CD14-positive monocyte (primary cell): Measurements from ENCODE around the gene KCNJ6. TPM values are rescaled to one million over a fixed set of nuclear protein-coding genes. Genes with fewer than 3 reads are reported as not detected.

Experiments
- DNase-seq, 3 donors: peaks; one replicate each; pipeline ENCODE4 v3.0.0-alpha.2; 2011 to 2022
- H2AFZ ChIP-seq: 2 replicates; pipeline ENCODE4 v1.6.0; 2012; ENCODE audit warnings: mild to moderate bottlenecking, low read depth, low read length, inconsistent platforms; ENCODE audit not compliant: insufficient read depth, poor library complexity, severe bottlenecking
- H3K27ac ChIP-seq, 2 donors: 1 replicate in 1 of 2; 2 replicates in 1 of 2; pipeline ENCODE4 v1.5.1; 2012 to 2013; ENCODE audit warnings: low read length in 2 of 2, control low read depth in 1 of 2, inconsistent platforms in 1 of 2, low read depth in 1 of 2, mild to moderate bottlenecking in 1 of 2
- H3K27me3 ChIP-seq, 2 donors: one replicate each; pipeline versions ENCODE4 v1.6.0 to v1.6.1; 2011 to 2013; ENCODE audit warnings: low read length in 2 of 2; ENCODE audit not compliant: control insufficient read depth in 2 of 2, insufficient read depth in 2 of 2
- H3K36me3 ChIP-seq, 2 donors: replicated peaks in 1 of 2; 1 replicate in 1 of 2; 2 replicates in 1 of 2; pipeline versions ENCODE4 v1.5.1 to v1.6.1; 2012 to 2013; ENCODE audit warnings: low read length in 2 of 2, control low read depth in 1 of 2, inconsistent platforms in 1 of 2, mild to moderate bottlenecking in 1 of 2; ENCODE audit not compliant: insufficient read depth in 2 of 2, control insufficient read depth in 1 of 2
- H3K4me1 ChIP-seq, 2 donors: 1 replicate in 1 of 2; 2 replicates in 1 of 2; pipeline versions ENCODE4 v1.5.1 to v1.6.1; 2012 to 2013; ENCODE audit warnings: low read length in 2 of 2, control low read depth in 1 of 2, inconsistent platforms in 1 of 2, mild to moderate bottlenecking in 1 of 2, moderate library complexity in 1 of 2; ENCODE audit not compliant: insufficient read depth in 2 of 2, control insufficient read depth in 1 of 2
- H3K4me2 ChIP-seq: replicated peaks from 2 replicates; pipeline ENCODE3; 2012; ENCODE audit warnings: low read length, moderate library complexity, mild to moderate bottlenecking; ENCODE audit not compliant: poor library complexity, severe bottlenecking; ENCODE audit errors: extremely low read depth
- H3K4me3 ChIP-seq, 3 experiments: fragments of 200-600 bp in 1 of 3; sonication (generic) in 1 of 3; replicated peaks in 1 of 3; 1 replicate in 2 of 3; 2 replicates in 1 of 3; pipeline ENCODE4 v1.5.1; 2011 to 2013; ENCODE audit warnings: low read length in 3 of 3, mild to moderate bottlenecking in 3 of 3, control low read depth in 2 of 3, low read depth in 2 of 3, inconsistent platforms in 1 of 3, moderate library complexity in 1 of 3
- H3K79me2 ChIP-seq: 2 replicates; pipeline ENCODE4 v1.6.0; 2012; ENCODE audit warnings: mild to moderate bottlenecking, control low read depth, inconsistent platforms, low read length, moderate library complexity; ENCODE audit not compliant: insufficient read depth
- H3K9ac ChIP-seq: 2 replicates; pipeline ENCODE4 v1.6.0; 2017; ENCODE audit warnings: low read length, mild to moderate bottlenecking; ENCODE audit not compliant: insufficient read depth, poor library complexity, severe bottlenecking
- H3K9me3 ChIP-seq, 2 donors: replicated peaks in 1 of 2; 1 replicate in 1 of 2; 2 replicates in 1 of 2; pipeline versions ENCODE4 v1.5.1 to v1.6.1; 2012 to 2013; ENCODE audit warnings: low read length in 2 of 2, control low read depth in 1 of 2; ENCODE audit not compliant: control insufficient read depth in 1 of 2, insufficient read depth in 1 of 2
- H4K20me1 ChIP-seq: 2 replicates; pipeline ENCODE4 v1.6.0; 2012; ENCODE audit warnings: mild to moderate bottlenecking, low read length, control low read depth, moderate library complexity; ENCODE audit not compliant: insufficient read depth
- H3K27ac Mint-ChIP-seq, 7 donors: one replicate each; pipeline ENCODE4 v1.8.0; 2020; ENCODE audit warnings: mild to moderate bottlenecking in 7 of 7, mixed read lengths in 7 of 7, moderate library complexity in 6 of 7, inconsistent platforms in 2 of 7
- H3K27me3 Mint-ChIP-seq, 3 donors: one replicate each; pipeline ENCODE4 v1.8.0; 2021 to 2022; ENCODE audit warnings: low read depth in 3 of 3, mild to moderate bottlenecking in 3 of 3, mixed read lengths in 3 of 3, moderate library complexity in 3 of 3, inconsistent platforms in 1 of 3
- H3K36me3 Mint-ChIP-seq, 2 donors: one replicate each; pipeline ENCODE4 v1.8.0; 2020; ENCODE audit warnings: mixed read lengths in 2 of 2, inconsistent platforms in 1 of 2, mild to moderate bottlenecking in 1 of 2
- H3K4me1 Mint-ChIP-seq: one replicate; pipeline ENCODE4 v1.8.0; 2020; ENCODE audit warnings: mild to moderate bottlenecking, mixed read lengths
- H3K4me3 Mint-ChIP-seq, 2 donors: one replicate each; pipeline ENCODE4 v1.8.0; 2020; ENCODE audit warnings: mild to moderate bottlenecking in 2 of 2, mixed read lengths in 2 of 2, moderate library complexity in 1 of 2
- H3K9me3 Mint-ChIP-seq, 7 donors: one replicate each; pipeline ENCODE4 v1.8.0; 2020 to 2022; ENCODE audit warnings: mixed read lengths in 7 of 7, mild to moderate bottlenecking in 6 of 7, moderate library complexity in 6 of 7, inconsistent platforms in 2 of 7
- CTCF ChIP-seq: fragments of 200-600 bp; IDR thresholded peaks from one replicate; pipeline ENCODE4 v1.8.0; 2022; ENCODE audit warnings: antibody characterized with exemption, mild to moderate bottlenecking
- WGBS: methylation state at CpG from one replicate; pipeline ENCODE4 v1.1.5; 2013; ENCODE audit warnings: missing lambda C conversion rate; ENCODE audit not compliant: insufficient coverage; 5-methylcytosine and 5-hydroxymethylcytosine counted together
- intact Hi-C, 2 donors: fragments of 100-400 bp; cut with micrococcal nuclease; formaldehyde crosslinking; loops; one replicate each; pipeline versions ENCODE4 v1.15.0 to v1.15.1; 2023
- polyA plus RNA-seq, 3 donors: library from polyadenylated mRNA; depleted of rRNA in 1 of 3; unstranded in 2 of 3; stranded (reverse) in 1 of 3; fragments of 300-500 nt in 2 of 3; fragments of >200 nt in 1 of 3; fragmentation: Illumina TruSeq in 2 of 3; gene quantifications; 1 replicate in 2 of 3; 2 replicates in 1 of 3; pipeline ENCODE4 v1.2.3, GENCODE V29; 2012 to 2021

Gene KCNJ6
- polyA plus RNA-seq, 3 donors = not detected

- Histone ChIP-seq H3K79me2 (no peaks in the 10 kb centered on the region), H3K36me3 (no peaks in the 10 kb centered on the region), H3K27ac (no peak overlapping the region), H3K9me3 (no peaks in the 10 kb centered on the region), H3K4me3 (no peak overlapping the region), H4K20me1 (no peaks in the 10 kb centered on the region), H3K9ac (no peak overlapping the region), H3K4me2 (no peak overlapping the region), H3K4me1 (peaks cover 18 to 19% of the 10 kb centered on the region in 2 donors), H3K27me3 (no peaks in the 10 kb centered on the region), H2AFZ (no peak overlapping the region)
- TF ChIP-seq CTCF = no peak
- Mint-ChIP-seq H3K36me3 (no peaks in the 10 kb centered on the region), H3K4me1 (peaks cover 17% of the 10 kb centered on the region), H3K9me3 (peaks cover 0 to 5% (median 0%) of the 10 kb centered on the region in 7 donors), H3K27me3 (peaks cover 3 to 5% (median 3%) of the 10 kb centered on the region in 3 donors), H3K27ac (no peak overlapping the region), H3K4me3 (no peak overlapping the region)
- WGBS = 90% methylated on average over 5 of the region's 5 CpGs
- DNase-seq = no peak
- intact Hi-C loops = loop anchor here (10.0 kb wide), 2 partner anchors 104 to 304 kb away; partner anchors contain the start of gene VPS26C (in 1 of the 2)
Observed at GRCh38 chr21:37568916-37569315, 347.3 kb downstream of the KCNJ6 start.

- no peak overlapping the region for H3K4me2 ChIP-seq
- H3K27me3 Mint-ChIP-seq = peaks cover 3 to 5% (median 3%) of the 10 kb centered on the region in 3 donors
- 100% methylated on average over 1 of the region's 6 CpGs for WGBS
- H3K4me3 ChIP-seq = no peak overlapping the region
- no peaks in the 10 kb centered on the region for H3K36me3 ChIP-seq
- H3K27ac Mint-ChIP-seq = no peak overlapping the region
- DNase-seq = no peak
- no peak overlapping the region for H3K9ac ChIP-seq
- H4K20me1 ChIP-seq = no peaks in the 10 kb centered on the region
- no peaks in the 10 kb centered on the region for H3K79me2 ChIP-seq
- H3K36me3 Mint-ChIP-seq = no peaks in the 10 kb centered on the region
- intact Hi-C loops = loop anchor here (10.0 kb wide), 2 partner anchors 104 to 304 kb away; partner anchors contain the start of gene VPS26C (in 1 of the 2)
- H3K9me3 Mint-ChIP-seq = peaks cover 0 to 6% (median 0%) of the 10 kb centered on the region in 7 donors
- H3K9me3 ChIP-seq = no peaks in the 10 kb centered on the region
- H3K4me1 Mint-ChIP-seq = peaks cover 18% of the 10 kb centered on the region
- no peak for TF ChIP-seq CTCF
- H3K4me1 ChIP-seq = peaks cover 18 to 22% of the 10 kb centered on the region in 2 donors
- H3K4me3 Mint-ChIP-seq = no peak overlapping the region
- no peaks in the 10 kb centered on the region for H3K27me3 ChIP-seq
- no peak overlapping the region for H2AFZ ChIP-seq
- H3K27ac ChIP-seq = no peak overlapping the region
Observed at GRCh38 chr21:37568415-37568814, 347.8 kb downstream of the KCNJ6 start.
